Head of caudate nucleus (tissue), 42 donors: ENCODE data around the gene SV2C.

Source experiments
- DNase-seq, 42 donors: peaks; one replicate each; pipeline versions ENCODE4 v3.0.0 to v3.0.0-alpha.2; 2020 to 2021; ENCODE audit warnings: mixed read lengths in 7 of 42
- intact Hi-C: fragments of 100-400 bp; cut with DNase I; formaldehyde crosslinking; loops from one replicate; pipeline ENCODE4 v1.15.0; 2022

SV2C gene

GRCh38 chr5:76153271-76153670 is 70.1 kb downstream of the SV2C start:
- intact Hi-C loops = no loop called here
- DNase-seq = no peak

GRCh38 chr5:76154009-76154690 is 71.0 kb downstream of the SV2C start:
- peak in 14 of 42 donors; percentile 12 to 77 (median 46) for DNase-seq
- intact Hi-C loops = no loop called here

DNA sequence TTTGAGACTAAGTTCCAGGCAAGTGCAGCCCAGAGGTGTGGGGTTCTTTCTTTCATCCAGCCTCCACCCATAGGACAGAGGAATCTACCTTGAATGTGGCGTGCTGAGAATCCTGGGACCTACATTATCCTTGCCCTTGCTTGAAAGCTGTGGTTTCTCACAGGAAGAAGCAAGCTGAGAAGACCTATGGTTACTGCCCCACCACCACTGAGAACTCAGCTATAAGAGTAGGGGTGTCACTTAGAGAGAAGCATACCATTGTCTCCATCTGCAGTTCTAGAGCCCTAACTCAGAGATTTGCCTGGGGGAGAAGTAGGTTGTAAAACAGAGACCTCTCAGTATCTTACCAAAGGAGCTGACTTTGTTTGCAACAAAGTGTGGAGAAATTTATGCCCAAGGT is 72.4 kb downstream of the SV2C start:
- intact Hi-C loops = no loop called here
- DNase-seq = no peak

GRCh38 chr5:76162335-76162734 is 79.2 kb downstream of the SV2C start:
- intact Hi-C loops = no loop called here
- no peak for DNase-seq

DNA sequence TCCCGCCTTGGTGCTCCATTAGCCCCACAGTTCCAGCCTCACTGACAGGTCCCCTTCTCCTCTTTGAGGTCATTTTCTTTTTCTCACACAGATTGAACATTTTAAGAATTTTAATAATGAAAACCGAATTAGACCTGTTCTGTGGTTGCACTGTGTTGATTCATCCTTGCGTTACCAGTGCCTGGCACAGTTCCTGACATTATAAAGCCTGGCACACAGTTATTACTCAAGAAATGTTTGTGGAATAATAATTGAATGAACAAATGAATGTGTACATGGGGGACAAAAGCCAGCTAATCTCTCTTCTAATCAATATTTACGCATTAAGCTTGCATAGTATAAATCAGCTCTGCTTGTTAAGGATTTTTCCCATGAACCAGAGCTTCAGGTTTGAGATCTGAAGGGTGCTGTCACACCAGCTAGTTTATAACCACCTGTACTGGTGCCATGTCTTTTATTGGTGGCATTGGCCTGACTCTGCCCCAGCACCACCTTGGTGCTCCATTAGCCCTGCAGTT is 80.0 kb downstream of the SV2C start:
- intact Hi-C loops = no loop called here
- no peak for DNase-seq

DNA sequence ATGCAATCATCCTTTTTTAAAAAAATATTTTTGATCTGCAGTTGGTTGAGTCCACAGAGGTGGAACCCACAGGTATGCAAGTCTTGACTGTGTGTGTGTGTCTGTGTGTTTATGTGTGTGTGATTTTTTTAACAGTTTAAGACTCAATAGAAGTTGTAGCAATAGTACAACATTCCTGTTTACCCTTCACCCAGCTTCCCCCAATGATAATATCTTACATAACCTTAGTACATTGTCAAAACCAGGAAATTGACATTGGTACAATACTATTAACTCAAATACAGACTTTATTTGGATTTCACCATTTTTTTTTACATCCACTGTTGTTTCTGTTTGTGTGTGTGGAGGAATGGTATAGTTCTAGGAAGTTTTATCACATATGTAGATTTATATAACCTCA is 81.8 kb downstream of the SV2C start:
- intact Hi-C loops = no loop called here

DNA sequence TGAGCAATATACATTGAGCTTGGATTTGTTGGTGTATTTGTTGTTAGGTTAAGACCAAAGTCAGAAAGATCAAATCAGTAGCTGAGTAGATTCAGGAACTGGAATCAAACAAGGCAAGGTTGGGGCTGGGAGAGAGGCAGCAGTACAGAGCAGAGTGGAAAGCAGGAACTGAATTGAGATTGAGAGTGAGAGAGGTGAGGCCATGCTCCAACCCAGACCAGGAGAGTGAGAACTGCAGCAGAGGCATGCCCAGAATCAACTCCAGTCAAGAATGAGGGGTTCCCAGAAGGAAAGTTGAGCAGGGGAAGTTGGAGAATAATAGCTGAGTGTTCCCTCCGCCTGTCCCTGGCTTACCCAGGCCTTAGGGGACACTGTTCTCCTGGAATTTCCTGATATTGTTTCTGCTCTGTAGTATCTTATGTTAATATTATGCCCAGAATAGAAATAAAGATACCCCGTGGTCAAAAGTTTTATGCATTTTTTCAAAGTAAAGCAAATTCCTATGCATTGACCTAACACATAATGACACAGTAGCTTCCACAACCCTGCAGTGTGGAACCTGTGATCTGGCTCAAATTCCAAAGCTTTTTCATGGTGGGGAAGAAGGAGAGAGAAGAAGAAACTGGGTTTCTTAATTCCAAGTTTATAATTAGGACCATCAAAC is 82.7 kb downstream of the SV2C start:
- no peak for DNase-seq
- intact Hi-C loops = no loop called here

More for the DNA sequence above, 81.8 kb downstream of the SV2C start:
- no peak for DNase-seq

GRCh38 chr5:76166886-76167576 is 83.8 kb downstream of the SV2C start:
- no peak for DNase-seq
- intact Hi-C loops = no loop called here

DNA sequence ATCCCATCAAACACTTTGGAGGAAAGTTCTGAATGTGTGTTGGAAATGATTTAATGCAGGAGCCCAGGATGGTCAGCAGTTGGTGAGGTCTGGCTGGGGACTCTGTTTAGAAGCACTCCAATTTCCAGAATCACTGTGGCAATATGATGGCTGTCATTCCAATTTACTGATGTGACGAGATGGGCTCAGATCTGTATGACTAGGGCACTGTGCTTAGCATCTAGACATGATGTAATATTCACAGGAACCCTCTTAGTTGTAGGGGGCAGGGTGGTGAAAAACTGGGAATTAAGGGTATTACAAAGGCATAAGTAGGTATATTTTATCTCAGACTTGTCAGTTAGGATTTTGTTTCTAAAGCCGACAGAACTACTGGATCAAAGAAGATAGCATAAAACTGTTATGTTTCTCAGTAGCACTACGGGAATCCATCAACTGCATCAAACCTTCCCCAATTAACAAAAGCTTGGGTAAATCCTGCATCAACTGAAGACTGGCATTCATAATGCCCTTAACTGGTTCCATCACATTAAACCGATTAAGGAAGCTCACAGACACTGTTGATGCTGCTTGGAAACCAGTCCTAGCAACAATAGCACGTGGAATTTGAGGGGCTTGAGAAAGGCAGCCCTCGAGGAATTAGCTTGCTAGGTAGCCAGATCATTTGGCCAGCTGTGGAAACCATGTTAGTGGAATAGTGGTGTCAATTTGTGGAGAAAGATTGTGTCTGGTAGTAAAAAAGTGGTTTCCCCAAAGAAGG is 86.1 kb downstream of the SV2C start:
- intact Hi-C loops = no loop called here
- no peak for DNase-seq

- DNase-seq = peak in 1 of 42 donors; percentile 9
- intact Hi-C loops = no loop called here
Measured at GRCh38 chr5:76174101-76174500, 90.9 kb downstream of the SV2C start.

- peak in 37 of 42 donors; percentile 25 to 74 (median 50) for DNase-seq
- intact Hi-C loops = no loop called here
Measured at GRCh38 chr5:76175051-76175666, 92.0 kb downstream of the SV2C start.

GRCh38 chr5:76175821-76176403 is 92.7 kb downstream of the SV2C start:
- intact Hi-C loops = no loop called here
- no peak for DNase-seq

GRCh38 chr5:76177978-76178377 is 94.8 kb downstream of the SV2C start:
- intact Hi-C loops = no loop called here
- DNase-seq = no peak

- intact Hi-C loops = no loop called here
- no peak for DNase-seq
Measured at GRCh38 chr5:76178913-76179312, 95.7 kb downstream of the SV2C start.

- DNase-seq = no peak
- intact Hi-C loops = no loop called here
Measured at GRCh38 chr5:76180814-76181805, 97.9 kb downstream of the SV2C start.

- intact Hi-C loops = no loop called here
Measured at GRCh38 chr5:76187386-76187785, 104.2 kb downstream of the SV2C start.

DNA sequence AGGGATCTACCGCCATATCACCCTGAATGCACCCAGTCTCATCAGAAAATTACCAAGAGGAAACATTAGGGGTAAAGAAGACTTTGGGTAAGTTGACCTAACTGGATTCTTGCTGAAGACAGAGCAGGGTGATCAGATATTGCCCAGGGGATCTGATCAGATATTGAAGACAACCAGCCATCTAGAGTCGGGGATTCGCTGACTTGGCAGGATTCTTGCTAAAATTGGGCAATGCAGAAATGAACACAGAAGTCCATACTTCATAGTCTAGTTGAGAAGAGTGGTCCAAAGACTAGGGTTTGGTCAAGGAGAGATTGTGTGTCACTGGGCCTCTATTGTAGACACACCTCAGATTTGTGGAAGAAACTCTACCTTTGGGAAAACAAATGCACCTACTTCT is 107.2 kb downstream of the SV2C start:
- intact Hi-C loops = no loop called here
- no peak for DNase-seq

More at GRCh38 chr5:76187386-76187785, 104.2 kb downstream of the SV2C start:
- DNase-seq = no peak
